ENCODE measurements around the gene SIX5.

The SIX5 gene

DNA sequence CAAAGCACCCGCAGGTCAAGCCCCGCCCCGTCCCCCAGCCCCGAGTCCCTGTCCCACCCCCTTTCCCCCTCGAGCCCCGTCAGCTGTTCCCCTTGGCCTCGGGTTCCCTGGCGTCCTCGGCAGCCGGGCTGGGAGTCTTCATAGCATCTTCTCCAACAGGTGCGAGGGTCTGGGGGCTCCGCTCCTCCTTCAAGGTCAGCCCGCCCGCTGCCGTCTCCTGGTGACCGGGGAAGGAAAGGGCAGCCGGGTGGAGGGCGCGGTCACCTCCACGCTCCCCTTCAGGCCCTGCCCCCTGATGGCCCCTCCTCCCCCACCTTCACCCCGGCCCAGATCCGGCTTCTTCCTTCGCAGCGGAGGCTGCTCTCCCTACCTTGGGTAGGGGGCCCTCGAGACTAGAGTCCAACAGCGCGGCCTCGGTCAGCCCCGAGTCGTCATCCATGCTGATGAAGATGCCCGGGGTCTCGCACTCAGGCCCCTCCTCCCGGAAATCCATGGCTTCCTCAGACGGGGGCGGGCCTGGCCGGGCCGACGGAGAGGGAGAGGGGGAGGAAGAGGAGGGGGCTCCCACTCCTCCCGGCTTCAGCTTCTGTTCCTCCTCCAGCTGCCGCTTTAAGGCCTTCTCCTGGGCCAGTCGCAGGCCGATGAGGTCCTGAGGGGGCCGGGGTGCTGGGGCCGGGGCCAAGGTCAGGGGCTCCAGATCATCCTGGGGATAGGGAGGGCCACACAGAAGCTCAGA is 46.6 kb upstream of the SIX5 start:
- peaks cover 10 to 34% (median 24%) of the 10 kb centered on the region in 3 donors for H3K36me3 ChIP-seq
- no peaks in the 10 kb centered on the region for H3K9me3 ChIP-seq
- peak overlapping the region in 1 of 2 donors; percentile 24 for H3K4me3 ChIP-seq
- no peak overlapping the region for H3K27ac ChIP-seq
- DNase-seq: no peak
- H3K4me1 ChIP-seq: peaks cover 0 to 25% (median 7%) of the 10 kb centered on the region in 4 donors
- H3K27me3 ChIP-seq: peaks cover 0 to 5% of the 10 kb centered on the region in 2 donors
- TF ChIP-seq, protein P1, sequence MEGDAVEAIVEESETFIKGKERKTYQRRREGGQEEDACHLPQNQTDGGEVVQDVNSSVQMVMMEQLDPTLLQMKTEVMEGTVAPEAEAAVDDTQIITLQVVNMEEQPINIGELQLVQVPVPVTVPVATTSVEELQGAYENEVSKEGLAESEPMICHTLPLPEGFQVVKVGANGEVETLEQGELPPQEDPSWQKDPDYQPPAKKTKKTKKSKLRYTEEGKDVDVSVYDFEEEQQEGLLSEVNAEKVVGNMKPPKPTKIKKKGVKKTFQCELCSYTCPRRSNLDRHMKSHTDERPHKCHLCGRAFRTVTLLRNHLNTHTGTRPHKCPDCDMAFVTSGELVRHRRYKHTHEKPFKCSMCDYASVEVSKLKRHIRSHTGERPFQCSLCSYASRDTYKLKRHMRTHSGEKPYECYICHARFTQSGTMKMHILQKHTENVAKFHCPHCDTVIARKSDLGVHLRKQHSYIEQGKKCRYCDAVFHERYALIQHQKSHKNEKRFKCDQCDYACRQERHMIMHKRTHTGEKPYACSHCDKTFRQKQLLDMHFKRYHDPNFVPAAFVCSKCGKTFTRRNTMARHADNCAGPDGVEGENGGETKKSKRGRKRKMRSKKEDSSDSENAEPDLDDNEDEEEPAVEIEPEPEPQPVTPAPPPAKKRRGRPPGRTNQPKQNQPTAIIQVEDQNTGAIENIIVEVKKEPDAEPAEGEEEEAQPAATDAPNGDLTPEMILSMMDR (IDR thresholded peaks at IDR 0.05): no peak
- intact Hi-C loops (cut with DNase I; ENCODE audit: low total_unique reads): loop anchor here (5.0 kb wide), 1 partner anchor 67 kb away; no protein-coding TSS in a partner anchor

DNA sequence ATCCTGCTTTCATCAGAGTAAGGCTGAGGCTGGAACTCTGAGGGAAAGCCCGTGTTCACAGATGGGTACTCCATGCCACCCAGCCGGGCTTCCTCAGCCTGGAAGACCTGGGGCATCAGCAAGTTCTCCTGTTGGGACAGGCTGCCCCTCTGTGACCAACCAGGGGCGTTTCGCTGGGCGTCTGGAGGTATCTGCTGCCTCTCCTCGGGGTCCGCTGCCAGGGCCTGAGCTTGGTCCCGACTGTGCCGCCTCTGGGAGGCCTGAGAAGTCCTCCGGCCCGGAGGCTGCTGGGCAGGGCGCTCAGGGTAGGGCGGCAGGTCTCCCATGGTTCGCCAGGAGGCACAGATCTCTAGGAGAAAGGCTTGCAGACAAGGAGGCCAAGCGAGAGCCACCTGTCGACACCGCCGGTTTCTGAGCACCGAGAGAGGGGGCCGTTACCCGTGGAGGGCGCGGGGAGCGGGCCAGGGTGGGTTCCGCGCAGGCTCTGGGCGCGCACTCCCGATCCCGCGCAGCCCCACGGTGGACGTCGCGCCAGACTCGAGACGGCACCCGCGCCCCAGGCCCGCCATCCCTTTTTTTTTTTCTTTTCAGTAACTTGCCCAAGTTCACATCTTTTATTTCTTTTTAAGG is 45.9 kb upstream of the SIX5 start, which contains the start of gene RSPH6A:
TSS of gene RSPH6A (minus strand) at position 458 of the 630 bp plus-strand sequence. CDS start at position 326, 132 bp downstream.
- TF ChIP-seq, protein P1 (IDR thresholded peaks at IDR 0.05): no peak
- H3K4me3 ChIP-seq: peak within 1 kb of the TSS in 1 of 2 donors; percentile 24
- H3K4me1 ChIP-seq: peaks cover 0 to 25% (median 7%) of the 10 kb centered on the region in 4 donors
- peaks cover 0 to 5% of the 10 kb centered on the region in 2 donors for H3K27me3 ChIP-seq
- H3K9me3 ChIP-seq: no peaks in the 10 kb centered on the region
- DNase-seq: no peak
- H3K36me3 ChIP-seq: peaks cover 4 to 27% (median 17%) of the 10 kb centered on the region in 3 donors
- intact Hi-C loops (cut with DNase I; ENCODE audit: low total_unique reads): loop anchor here (5.0 kb wide), 1 partner anchor 67 kb away; no protein-coding TSS in a partner anchor
- no peak within 1 kb of the TSS for H3K27ac ChIP-seq

DNA sequence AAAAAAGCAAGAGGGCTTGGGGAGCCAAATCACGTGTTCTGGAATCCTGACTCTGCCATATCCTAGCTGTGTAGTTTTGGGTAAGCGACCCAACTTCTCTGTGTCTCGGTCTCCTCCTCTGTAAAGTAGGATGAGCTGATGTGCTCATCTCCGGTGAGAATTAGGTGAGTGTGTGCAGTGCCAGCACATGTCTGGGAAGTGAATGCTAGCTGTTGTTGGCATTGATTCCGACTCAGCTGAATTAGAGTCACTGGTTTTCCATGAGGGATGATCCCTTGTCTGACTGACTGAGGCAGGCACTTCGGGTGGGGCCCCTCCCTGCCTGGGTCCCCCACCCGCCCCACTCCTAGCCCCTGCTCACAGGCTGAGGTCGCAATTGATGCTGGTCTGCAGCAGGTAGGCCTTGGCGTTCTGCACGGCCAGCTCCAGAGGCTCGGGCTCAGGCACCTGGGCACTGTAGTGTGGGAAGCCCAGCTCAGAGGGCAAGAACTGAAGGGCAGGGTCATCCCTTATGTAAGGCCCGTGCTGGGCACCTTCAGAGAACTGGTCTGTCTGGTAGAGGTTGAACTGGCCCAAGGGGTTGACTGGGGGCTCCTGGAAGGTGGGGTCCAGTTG is 45.2 kb upstream of the SIX5 start:
- H3K4me1 ChIP-seq: peaks cover 0 to 25% (median 10%) of the 10 kb centered on the region in 4 donors
- intact Hi-C loops (cut with DNase I; ENCODE audit: low total_unique reads): no loop called here
- H3K9me3 ChIP-seq: no peaks in the 10 kb centered on the region
- no peak for DNase-seq
- TF ChIP-seq, protein P1 (IDR thresholded peaks at IDR 0.05): no peak
- no peak overlapping the region for H3K4me3 ChIP-seq
- no peak overlapping the region for H3K27ac ChIP-seq
- H3K27me3 ChIP-seq: peaks cover 0 to 5% of the 10 kb centered on the region in 2 donors
- H3K36me3 ChIP-seq: peaks cover 0 to 20% (median 10%) of the 10 kb centered on the region in 3 donors

DNA sequence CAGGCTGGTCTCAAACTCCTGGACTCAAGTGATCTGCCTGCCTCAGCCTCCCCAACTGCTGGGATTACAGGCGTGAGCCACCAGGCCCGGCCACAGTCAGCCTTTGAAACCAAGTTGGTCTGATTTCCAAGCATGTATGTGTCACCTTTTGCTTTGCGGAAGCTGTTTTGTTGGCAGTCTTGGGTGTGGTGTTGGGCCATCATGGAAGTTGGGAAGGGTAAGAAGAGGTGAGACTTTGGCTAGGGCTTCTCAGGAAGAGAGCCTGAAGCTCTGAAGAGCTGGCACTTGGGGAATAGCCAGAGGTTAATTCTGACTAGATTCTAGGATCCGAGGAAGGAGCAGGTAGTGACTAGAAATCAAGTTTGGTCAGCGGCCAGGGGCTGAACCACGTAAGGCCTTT is 43.2 kb upstream of the SIX5 start:
- no peak overlapping the region for H3K27ac ChIP-seq
- H3K36me3 ChIP-seq: peaks cover 0 to 11% (median 0%) of the 10 kb centered on the region in 3 donors
- H3K4me1 ChIP-seq: peaks cover 0 to 23% (median 10%) of the 10 kb centered on the region in 4 donors
- intact Hi-C loops (cut with DNase I; ENCODE audit: low total_unique reads): no loop called here
- no peak for DNase-seq
- no peak overlapping the region for H3K4me3 ChIP-seq
- H3K9me3 ChIP-seq: no peaks in the 10 kb centered on the region
- peaks cover 0 to 5% of the 10 kb centered on the region in 2 donors for H3K27me3 ChIP-seq
- TF ChIP-seq, protein P1 (IDR thresholded peaks at IDR 0.05): no peak

DNA sequence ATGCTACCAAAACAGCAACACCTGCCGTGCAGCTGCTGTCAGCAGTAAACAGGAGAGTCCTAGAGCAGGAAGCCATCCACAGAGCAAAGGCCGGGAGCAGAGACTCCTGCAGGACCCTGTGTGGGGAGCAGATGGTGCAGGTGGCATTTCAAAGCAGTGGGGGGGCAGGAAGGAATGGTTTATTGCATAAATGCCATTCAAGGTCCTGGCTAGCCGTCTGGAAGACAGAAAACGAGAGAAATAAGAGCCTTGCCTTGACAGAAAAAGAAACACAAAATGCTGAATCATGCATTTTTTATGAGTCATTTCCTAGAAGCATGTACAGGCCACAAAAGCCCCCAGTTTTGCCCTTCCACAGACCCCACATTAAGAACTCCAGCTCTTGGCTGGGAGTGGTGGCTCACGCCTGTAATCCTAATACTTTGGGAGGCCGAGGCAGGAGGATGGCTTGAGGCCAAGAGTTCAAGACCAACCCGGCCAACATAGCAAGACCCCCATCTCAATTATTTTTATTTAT is 40.6 kb upstream of the SIX5 start:
- intact Hi-C loops (cut with DNase I; ENCODE audit: low total_unique reads): no loop called here
- no peak overlapping the region for H3K27ac ChIP-seq
- H3K4me1 ChIP-seq: peaks cover 0 to 5% (median 2%) of the 10 kb centered on the region in 4 donors
- no peaks in the 10 kb centered on the region for H3K27me3 ChIP-seq
- no peak overlapping the region for H3K4me3 ChIP-seq
- no peak for DNase-seq
- TF ChIP-seq, protein P1 (IDR thresholded peaks at IDR 0.05): no peak
- no peaks in the 10 kb centered on the region for H3K9me3 ChIP-seq
- H3K36me3 ChIP-seq: peaks cover 0 to 5% (median 0%) of the 10 kb centered on the region in 3 donors
